ENCODE measurements around the gene QSOX1.

The QSOX1 gene

DNA sequence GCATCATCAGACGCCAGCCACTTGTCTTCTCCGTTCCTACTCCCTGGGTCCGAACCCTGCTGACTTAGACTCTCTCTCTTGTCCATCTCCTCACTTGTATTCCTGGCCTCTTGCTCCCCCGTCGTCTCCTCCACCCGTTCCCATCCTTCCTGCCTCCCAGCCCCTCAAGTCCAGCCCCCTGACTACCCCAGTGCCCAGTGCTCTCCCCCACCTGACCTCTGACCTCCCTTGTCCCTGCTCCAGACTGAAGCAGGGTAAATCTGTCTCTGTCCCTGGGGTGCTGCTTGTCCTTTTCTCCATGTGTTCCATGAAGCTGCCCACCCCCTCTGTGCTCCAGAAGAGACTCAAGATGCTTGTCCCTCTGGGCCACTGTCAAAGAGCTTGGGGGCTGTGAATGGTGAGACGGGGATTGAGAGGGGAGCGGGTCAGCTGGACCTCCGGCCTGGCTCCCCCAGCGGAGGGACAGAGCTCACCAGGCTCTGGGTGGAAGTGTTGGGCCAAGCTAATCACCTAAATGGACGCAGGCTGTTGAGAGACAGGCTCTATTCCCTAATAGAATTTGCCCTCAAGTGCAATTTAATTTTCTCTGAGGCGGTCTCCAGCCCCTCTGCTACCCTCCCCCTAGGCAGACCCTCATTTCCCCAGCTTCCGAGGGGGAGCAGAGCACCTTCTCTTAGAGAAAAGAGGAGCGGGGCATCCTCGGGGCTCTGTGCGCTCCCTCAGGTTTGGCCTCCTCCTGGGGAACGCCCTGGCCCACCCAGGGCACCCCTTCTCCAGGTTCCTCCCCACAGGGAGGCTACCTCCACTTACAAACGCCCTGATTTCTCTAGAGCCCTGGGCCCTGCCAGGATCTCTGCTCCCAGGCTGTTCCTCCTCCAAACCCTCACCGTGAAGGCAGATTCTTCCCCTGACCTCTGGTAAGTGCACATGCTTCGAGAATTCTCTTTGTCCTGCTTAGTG lies 64.4 kb downstream of the QSOX1 start:
- no peak for DNase-seq

DNA sequence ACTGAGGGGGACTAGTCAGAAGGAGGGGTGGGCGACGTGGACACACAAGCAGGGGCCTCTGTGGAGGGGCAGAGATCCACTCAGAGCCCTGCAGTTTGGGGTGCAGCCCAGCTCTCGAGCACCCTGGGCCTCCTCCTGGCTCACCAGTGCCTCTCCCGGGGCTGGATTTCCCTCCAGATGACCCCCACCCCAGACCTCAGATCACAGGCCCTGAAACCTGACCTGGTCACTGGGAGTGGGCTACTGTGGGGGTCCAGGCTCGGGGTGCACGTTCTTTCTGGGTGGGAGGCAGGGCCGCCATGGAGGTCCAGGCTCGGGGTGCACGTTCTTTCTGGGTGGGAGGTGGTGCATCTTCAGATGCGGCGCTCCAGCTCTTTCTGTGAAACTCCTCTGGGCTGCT lies 65.1 kb downstream of the QSOX1 start:
- DNase-seq, result no peak

DNA sequence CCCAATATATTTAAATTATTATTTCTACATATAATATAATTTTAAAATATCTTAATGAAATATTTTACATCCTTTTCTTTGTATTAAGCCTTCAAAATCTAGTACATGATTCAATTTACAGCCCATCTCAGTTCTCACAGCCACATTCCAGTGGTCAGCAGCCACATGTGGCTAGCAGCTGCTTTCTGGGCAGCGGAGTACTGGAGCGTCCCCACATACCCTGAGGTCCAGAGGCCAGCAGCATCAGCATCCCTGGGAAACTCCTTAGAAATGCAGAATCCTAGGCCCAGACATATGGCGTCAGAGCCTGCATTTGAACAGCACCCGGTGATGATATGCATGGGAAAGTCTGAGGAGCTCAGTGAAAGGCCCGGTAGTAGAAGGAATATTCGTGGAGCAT lies 66.8 kb downstream of the QSOX1 start:
- DNase-seq, result no peak

DNA sequence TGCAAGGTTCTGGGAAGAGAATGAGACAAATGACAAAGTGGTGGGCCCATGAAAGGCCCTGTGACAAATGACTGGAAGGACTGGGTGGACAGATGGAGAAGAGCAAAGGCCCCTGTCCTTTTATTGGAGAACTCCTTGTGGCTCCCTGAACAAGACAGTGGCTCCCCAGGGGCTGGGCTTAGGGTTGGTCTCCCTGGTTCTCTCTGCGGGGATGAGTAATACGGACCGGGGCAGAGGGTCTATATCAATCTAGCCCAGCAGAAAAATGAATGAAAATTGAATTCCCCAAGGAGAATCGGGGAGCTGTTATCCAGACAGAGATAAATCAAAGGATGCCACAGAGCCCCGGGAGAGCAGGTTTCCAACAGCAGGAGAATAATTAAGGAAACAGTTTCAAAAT lies 70.2 kb downstream of the QSOX1 start:
- DNase-seq, result no peak

DNA sequence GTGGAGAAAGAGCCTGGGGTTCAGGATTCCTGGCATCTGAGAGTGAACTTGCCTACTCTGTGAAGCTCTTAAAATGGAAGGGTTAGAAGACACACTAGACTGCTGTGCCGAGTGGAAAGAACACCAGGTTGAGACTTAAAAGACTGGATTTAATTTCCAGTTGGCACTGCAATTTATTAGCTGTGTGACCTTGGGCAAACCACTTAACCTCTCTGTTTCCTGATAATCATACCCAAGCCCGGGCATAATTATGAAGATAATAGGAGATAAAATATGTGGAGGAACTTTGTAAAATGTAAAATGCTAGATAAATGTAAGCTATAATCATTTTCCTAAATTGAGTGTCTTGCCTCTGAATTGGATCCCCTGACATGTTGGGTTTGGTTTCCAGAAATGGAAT lies 70.7 kb downstream of the QSOX1 start:
- DNase-seq, result no peak

DNA sequence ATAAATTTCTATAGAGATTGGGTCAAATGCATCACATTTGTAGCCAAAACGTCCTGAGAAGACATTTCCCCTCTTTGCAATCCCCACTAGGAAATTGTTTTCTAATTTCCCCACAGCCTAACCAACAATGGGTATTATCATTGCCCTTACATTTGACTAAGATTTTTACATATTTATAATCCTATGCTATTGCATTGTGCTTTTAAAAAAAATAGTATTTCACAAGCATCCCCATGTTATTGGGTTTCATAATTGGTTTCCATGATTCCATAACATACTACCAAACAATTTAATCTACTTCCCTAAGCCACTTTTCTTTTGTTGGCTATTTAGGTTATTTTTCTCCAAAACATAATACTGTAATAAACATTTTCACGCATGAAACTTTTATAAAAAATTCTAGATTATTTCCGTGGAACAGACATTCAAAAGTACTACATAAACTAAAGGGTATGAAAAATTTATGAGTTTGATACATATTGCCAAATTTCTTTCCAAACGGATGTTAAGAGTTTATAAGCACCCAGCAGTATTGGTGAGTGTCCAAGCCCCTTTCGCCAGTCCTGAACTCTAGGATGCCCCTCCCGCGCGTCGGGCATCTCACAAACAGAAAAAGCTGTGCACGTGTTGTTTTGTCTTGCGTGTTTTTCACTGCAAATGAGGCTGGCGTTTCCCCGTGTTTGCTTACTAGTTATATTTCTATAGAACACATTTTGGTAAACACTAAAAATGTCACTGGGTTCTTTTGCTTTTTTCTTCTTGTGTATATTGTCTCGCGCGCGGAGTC lies 73.4 kb downstream of the QSOX1 start:
- DNase-seq, result no peak

DNA sequence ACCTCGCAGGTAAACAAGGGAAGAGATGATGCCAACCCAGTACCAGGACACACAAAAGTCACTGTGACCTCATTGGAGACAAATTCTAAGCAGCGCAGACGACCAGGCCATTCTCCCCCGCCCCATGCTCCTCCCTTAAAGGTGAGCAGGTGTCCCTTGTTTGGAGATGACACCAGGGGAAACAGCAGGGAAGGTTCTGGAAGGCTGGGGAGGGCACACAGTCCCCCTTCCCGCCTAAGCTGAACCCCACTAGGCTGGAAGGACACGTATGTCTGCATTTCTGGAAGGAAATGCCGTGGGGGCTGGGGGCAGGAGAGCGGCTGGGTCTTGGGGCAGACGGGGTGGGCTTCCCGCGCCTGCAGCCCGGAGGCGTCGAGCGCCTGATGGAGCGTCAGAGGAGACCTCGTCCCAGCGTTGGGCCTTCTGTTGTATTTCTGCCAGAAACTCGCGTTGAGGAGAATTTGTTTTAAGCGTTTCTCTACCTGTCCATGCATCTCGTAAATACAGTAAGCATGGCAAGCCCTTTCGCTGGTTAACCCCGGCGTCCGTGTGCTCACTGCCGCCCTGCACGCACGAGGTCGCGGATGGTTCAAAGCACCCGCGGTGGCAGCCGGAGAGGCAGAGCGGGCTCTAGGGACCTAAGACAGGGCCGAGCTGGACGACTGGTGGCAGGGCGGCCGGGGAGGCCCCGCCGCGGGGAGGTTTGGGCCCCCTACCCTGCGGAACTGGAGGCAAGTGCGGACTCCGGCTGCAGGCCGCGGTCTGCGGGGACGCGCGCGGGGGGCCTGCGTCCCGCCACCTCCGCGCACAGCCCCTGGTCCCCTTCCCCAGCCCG lies 74.2 kb downstream of the QSOX1 start:
- no peak for DNase-seq

DNA sequence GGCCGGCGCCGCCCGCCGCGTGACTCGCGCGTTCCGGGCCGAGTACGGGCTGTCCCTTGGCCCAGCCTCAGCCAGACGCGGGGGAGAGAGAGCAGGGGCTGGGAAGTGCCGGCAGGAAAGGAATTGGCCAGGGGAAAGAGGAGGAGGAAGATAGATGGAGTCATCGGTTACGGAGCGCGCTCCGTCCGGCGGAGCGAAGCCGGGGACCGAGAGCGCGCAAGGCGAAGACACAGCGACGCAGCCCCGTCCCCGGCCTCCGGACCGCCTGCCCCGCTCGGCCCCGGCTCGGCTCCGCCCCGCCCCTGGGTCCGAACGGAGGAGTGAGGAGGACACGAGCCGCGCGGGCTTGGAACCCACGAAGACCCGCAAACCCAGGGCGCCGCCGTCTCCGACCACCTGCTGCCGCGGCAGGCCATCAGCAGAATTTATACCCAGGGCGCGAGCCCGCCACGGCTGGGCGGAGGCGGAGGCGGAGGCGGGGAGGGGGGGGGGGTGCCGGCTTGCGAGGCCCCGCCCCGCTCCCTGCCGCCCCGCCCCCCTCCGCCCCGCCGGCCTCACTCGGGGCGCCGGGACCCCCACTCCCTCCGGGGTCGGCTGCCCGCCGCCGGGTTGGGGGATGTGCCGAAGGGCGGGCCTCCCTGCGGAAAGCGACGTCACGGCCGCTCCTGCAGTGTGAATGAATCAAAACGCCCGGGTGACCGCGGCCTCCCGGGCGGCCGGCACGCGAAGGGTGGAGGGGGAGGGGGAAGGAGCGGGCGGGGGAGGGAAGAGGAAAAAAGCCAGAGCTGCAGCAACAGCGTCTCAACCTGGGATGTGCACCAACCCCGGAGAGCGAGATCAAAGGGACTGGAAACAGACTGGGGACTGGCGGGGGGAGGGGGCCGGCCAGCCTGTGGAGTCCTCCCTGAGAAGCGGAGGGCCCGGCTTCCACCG lies 75.1 kb downstream of the QSOX1 start, which contains the start of gene LHX4:
Gene LHX4, plus strand, starts transcription at position 782 of the 933 bp plus-strand sequence. CDS start 266 bp downstream, outside the sequence.
- DNase-seq, result no peak

DNA sequence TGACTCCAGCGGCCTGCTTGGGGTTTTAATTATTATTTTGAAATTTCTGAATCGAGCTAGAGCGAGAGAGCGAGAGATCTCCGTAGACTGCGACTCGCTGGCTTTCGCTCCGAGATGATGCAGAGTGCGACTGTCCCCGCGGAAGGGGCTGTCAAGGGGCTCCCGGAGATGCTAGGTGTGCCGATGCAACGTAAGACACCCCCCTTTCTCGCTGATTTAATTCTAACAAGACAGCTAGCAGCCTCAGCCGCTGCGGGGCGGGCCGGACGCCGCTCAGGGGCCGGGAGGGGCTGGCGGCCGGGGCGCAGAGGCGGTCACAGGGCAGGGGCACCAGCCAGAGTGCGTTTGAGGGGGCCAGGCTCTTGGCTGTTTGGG lies 75.7 kb downstream of the QSOX1 start:
- no peak for DNase-seq

DNA sequence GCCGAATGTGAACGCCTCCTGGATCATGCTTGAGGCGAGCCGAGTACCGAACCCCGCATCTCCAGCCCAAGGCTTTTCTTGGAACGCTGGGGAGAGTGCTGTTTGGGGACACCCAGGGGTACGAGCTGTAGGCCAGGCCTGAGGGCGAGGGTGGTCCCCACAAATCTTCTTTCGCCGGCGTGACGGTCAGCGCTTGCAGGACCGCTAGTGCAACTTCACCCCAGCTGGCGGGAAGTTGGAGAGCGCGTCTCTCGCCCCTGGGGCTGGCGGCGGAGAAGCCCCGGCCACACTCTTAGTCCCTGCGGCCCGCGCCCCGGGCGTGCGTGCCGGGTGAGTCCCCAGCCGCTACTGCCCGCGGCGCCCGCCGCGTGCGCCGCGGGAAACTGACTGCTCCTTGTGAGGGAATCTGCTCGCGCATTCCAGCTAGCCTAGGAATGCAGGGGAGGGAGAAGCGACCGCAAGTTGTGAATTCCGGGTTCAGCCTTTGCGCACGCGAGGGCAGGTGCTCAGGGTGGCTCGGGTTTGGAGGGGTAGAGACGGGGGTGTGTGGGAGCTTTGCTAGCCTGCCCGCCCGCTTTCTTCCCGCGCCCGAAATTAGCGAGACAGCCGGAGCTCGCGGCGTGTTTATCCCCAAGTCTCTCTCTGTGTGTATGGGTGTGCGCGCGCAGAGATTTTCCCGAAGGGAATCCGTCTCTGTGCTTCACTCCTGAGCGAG lies 76.3 kb downstream of the QSOX1 start:
- no peak for DNase-seq

DNA sequence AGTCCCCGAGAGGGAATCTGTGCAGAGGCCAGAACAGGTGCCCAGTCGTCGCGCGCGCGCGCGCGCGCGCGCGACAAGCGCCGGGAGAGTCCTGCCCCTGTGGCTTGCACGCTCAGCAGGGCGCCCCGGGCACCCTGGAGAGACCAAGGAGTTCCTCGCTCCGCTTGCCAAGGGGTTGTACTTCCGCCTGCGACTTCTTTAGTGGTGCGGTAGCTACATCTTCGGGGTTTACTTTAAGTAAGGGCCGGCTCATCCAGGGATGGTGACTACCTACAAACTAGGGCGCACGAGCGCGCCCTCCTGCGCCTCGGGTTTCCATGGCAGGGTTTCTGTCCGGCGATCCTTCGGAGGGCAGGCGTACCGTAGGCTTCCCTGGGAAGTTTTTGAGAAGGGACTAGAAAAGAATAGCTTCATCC lies 76.8 kb downstream of the QSOX1 start:
- no peak for DNase-seq

DNA sequence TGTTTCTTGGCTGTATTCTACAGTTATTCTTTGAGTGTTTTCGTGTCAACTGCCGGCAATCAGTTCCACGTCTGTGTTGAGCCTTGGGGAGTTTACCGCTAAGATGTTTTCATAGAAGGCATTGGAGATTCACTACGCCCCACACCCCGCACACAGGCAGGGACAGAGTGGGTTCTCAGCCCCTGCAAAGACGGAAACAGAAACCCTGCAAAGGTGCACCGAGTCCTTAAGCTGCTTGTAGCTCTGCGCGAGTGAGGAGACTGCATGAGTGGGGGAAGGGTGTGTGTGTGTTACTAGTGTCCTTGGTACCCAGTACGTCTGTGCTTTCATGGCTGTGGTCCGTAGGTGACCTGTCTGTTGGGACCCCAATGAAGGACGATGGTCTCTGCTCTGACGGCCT lies 77.3 kb downstream of the QSOX1 start:
- DNase-seq, result no peak

DNA sequence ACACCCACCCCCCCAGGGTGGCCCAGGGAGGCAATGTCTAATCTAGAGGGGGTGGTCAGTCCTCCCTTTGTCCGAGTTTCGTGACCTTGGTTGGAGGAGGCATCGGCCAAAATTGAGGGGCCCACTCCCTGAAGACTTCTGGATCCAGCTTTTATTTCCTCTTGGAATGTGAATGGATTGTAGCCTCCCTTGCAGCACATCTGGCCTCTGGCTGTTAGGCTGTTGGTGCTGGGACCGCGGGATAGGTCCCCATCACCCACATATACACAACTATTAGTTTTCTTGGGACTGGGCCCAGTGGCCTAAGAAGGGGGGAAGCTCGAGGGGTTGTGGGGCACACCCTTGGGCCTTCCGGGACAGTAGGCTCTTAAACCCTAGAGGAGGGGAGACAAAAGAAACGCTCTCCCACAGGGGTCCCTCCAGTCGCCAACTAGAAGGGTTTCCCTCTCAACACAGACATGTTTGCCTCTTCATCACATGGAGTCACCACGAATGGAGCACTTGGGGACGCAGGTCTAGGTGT lies 77.9 kb downstream of the QSOX1 start:
- no peak for DNase-seq

DNA sequence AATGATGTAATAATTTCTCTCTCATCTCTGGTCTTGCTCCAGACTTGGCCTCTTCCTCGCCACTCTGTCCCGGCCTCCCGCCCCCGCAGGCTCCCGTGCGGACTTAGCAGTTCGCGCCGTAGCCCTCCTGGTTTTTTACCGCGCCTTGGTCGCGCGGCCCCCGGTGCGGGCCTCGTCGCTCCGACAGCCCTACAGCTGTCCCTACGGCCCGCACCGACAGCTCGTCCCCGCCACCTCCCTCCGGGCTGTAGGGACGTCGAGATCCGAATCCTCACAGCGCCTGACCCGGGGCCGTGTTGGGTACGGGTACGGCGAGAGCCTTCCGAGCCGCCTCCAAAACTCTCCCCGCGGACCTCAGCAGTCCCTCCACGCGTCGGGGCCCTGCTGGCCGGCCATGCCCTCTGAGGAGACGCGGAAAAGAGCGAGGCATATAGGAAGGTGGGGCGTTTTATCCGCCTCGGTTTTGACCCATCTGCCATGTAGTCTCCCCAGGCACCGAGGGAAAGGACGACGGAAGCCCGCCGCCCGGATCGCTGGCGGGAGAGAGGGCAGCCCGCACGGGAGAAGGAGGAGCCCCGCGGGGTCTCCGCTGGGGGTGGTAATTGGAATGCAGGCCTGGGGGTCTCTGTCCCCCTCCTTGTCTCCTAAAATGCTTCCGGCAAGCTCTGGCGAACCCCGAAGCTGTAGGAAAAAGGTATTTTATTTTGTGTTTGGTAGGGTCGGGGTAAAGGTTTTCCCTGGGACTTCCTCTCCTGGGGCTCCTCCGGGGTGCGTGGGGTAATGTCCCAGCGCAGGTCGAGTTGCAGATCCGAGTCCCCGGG lies 78.7 kb downstream of the QSOX1 start:
- no peak for DNase-seq

DNA sequence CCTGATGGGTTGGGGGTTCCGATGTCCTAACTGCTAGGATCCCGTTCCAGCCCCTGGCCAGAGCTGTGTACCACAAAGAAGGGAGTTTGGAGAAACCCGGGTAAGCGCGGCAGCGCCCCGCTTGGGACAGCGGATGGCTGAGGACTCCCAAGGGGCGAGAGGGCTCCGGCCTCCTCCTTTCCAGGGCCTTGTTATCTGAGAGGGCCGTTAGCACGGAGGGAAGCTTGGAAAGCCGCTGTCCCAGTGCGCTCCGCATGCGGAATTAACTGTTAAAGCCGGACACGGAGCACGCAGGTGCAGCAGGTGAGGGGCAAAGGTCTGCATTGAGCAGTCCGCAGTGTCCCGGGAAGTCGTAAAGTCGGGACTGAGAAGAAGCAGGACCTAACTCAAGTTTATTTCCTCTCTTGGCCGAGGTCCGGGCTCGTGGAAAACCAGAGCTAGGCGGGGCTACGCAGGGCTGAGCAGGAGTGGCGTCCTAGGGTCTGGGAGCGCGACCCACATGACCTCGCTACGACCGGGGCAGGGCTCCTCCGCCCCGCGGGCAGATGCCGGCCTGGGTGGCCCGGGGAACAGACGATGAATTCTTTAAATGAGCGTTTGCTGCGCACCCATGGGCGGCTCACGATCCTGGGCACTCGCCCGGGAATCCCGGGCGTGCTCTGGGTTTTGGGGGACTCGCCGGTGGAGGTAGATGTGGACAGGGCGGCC lies 79.9 kb downstream of the QSOX1 start:
- no peak for DNase-seq

DNA sequence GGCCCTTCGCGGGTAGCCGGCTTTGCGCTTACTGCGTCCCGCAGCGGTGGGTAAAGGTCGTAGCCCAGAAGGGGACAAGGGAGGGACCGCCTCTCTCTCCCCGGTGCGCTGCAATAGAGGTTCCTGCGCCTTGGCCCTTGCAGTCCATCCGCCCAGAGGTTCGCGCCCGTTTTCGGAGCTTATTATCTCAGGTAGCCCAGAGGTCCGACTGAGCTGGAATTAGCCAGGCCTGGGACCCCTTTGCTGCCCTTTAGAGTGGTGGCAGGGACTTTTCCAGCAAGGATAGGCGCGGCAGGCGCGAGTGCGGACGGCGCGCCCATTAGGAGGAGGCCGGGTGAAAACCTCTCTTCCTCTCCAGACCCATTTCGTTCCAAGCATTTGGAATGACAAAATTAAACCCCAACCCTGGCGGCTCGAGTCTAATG lies 80.4 kb downstream of the QSOX1 start:
- no peak for DNase-seq

DNA sequence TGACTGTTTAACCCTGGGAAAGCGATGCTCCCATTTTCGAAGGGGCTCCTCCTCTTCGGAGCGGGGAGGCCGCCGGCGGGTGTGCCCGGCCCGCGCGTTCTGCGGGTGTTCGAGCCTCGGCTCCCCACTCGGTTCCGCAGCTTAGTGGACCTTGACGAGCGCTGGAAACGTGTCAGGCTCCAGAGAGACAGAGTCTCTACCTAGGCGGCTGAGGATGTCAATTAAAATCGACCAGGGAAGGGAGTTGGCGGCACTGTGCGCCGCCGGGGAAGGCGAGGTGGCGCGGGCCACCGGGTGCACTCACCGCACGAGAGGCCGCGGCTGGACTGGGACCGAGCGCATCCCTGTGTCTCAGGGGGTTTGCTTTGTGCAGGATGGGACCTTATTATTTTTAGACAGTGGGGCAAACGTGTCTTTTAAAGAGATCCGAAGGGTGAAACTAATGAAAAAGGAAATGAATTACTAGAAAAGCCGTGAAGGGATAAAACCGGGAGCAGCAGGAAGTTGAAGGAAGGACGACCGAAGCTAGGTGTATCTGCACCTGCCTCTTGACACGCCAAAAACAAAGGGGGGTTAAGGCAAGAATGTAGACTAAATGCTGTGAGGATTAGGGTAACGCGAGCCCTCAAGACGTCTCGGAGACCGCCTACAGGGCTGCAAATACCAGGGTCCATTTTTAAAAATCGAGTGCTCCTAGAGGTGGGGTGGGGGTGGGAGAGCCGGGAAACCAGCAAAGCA lies 81.0 kb downstream of the QSOX1 start:
- no peak for DNase-seq

DNA sequence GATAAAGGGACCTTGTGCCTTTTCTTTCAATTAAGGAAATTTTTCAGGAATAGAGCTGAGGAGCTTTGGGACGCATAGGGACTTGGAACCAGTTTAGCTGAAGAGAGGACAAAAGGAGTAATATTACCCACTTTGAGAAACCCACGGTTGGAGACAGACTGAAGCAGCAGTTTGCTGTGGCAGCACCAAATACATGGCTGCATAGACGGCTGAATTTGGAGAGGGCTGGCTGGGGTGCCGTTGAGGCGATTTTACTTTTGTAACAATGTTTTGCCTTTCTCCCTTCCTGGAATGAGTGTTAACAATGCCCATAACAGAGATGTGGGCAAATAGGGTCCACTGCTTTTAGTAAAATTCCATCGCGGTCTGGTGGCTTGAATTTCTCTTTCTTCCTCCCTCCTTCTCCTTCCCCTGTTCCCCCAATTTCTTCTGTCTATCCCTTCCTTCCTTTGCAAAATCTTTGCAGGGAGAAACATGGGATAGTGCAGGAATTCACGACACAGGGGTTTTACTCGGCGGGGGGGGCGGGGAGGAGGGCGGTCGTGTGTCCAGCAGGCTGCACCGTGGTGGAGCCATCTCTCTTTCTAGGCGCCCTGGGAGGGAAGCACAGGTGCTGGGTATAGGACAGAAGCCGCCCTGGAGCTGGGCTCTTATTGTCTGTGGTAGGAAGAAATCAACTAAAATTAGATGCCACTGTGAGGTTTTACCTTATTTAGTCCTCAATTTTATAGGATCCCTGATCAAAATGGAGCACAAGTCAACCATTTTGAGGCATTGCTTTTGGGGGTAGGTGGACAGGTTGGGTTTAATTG lies 82.2 kb downstream of the QSOX1 start:
- DNase-seq, result no peak

All from activated CD4-positive, alpha-beta T cell treated with anti-CD3 and anti-CD28 coated beads for 1 hour (primary cell).